DMS153 treated with DMSO at 0.1 percent for 48 hours (cell line): ENCODE results near the gene ERGIC2.
A peak's percentile ranks its signal among the peaks of the same experiment; 100 is the strongest.

Experiments
- DNase-seq: peaks from one replicate; lab custom pipeline; 2025; ENCODE audit not compliant: unreplicated experiment; lab: John Stamatoyannopoulos, UW

The ERGIC2 gene

DNA sequence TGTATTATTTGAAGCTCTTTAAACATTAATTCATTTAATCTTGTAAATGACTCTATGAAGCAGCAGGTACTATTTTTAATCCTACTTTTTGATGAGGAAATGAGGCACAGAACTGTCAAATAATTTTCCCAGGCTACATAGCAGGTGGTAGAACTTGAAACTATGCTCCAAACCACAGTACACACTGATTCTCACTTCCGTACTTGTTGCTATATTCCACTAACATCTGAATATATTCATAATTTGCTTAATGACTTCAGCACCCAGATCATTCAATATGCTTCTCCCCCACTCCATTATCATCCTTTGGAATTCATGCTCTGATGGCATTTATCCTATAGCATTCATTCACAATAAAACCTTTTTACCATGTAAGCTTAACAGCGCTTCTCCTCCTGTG is 4.9 kb downstream of the ERGIC2 start:
- no peak for DNase-seq

DNA sequence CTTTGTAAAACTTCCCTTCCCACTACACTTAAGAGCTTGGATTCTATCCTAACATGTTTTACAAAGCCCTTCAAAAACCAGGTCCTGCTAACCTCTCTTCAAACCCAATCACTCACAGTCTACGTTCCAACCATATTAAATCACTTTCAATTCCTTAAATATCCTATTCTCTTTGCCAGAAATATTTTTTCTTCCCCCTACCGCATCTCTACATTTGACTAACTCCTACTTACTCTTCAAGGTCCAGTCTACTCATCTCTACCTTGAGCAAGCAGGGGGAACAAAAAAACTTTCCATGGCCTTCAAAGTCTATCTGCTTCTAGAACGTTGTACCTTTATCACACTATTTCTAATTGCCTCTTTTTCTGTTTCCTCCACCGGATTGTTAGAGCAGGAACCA is 6.1 kb downstream of the ERGIC2 start:
- no peak for DNase-seq

GRCh38 chr12:29374012-29374411 is 7.0 kb downstream of the ERGIC2 start:
- no peak for DNase-seq

GRCh38 chr12:29365091-29365490 is 15.9 kb downstream of the ERGIC2 start:
- DNase-seq: no peak

DNA sequence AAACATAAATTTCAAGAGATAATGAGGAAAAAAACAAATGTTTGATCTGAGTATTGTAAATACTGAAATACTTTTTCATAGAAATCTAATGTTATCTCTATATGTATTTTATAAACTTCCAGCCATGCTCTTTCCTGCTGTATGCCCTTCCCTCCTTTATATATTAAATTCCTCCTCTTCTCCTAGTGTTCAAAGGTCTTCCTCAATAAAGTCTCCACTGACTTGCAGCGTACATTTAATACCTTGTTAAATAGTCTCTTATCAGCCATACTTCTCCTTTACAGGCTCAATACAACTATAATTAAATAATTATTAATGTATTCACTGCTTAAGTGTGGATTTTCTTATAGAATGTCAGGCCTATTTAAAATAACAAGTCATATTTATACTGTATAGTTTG is 26.0 kb downstream of the ERGIC2 start:
- DNase-seq: no peak

GRCh38 chr12:29350080-29350479 is 30.9 kb downstream of the ERGIC2 start:
- peak; percentile 18 for DNase-seq

DNA sequence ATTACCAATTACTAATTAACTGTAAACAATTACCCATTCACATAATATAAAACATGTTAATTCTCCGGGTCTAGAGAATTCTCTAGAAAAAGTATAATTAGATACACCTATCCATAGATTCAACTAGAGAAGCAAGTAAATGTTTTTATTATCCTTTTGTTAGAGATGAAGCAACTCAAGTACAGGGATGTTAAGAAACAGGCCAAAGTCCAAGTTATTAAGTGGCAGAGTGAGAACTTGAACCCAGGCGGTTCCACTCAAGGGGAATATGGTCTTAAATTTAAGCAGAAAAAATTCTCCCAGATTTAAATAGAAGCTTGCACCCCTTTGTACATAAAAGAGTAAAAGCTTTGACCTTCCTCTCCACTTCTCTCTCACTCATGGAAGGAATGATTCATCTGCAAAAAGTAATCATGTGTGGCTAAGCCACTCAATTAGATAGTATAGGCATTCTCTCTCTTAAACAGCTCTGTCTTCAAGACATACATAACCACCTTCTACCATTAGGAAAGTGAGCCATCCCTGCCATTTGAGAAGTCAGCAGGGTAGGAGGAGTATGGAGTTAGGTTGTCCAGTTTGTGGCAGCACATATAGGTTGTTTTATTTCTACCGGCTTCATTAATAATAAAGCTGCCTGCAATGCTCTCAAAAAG is 34.1 kb downstream of the ERGIC2 start:
- no peak for DNase-seq

DNA sequence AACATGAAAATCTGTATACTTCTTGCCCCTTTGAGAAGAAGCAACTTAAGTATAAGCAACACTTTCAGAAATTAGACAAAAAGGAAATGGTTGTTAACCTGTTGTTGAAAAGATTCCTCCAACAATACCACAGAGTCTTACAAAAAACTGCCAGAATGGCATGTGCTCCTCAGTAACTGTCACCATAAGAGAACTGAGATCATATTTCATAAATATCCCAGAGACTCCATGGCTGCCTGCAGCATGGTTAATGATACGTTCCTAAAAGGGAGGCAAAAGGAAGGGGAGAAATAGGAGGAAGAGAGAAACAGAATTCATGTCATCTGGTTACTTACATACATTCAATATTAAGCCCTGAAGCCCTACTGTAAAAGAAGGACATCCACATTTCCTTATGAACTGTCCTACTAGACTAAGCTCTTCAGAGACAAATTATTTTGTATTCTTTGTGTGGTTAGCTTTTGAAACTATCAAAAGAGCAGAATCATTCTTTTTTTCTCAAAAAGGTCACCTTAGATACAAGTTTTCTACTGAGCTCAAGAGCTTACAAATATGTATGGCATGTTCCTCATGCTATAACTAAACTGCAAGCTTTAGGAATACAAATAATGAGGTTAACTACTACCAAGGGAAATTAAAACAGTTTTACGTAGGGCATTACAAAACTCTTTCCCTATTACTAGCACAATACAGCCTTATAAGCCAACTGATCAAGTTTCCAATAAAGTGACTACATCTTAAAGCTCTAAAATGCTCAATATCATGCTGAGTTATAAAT is 37.8 kb downstream of the ERGIC2 start:
- DNase-seq: no peak

GRCh38 chr12:29337325-29337724 is 43.6 kb downstream of the ERGIC2 start:
- DNase-seq: no peak

- no peak for DNase-seq
Observed at GRCh38 chr12:29334937-29335336, 46.0 kb downstream of the ERGIC2 start.

DNA sequence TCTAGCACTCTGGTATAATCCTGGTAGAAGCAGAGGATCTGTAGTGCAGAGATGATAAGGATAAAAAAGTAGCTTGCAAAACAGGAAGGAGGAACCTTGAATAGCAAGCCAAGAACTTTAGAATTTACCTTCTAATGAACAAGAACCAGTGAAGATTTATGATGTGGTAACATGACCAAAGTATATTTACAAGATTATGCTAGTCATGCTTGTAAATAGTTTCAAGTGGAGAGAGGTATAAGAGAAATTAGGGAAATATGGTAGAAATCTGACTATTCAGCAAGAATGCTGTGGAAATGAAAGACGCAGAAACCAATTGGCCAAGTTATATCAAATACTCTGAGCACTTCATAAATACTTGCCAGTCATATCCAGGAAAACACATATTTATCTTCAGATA is 47.8 kb downstream of the ERGIC2 start:
- DNase-seq: no peak

GRCh38 chr12:29329411-29329810 is 51.6 kb downstream of the ERGIC2 start:
- no peak for DNase-seq

DNA sequence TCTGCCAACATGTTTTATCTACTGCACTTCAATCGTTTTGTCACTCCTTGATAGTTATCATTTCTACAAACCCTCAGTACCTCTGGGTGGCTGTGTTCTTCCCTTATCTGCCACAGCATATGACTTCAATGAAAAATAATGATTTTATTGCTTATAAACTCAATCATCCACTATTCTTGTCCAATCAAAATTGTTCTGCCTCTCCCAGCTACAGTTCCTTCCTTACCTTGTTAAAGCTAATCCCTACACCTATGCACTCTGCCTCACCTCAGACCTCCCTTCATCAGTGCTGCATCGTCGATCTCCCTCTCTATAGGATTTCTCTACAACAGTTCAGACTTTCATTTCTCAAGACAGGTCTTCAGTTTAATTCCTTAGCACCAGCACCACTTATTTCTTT is 58.8 kb downstream of the ERGIC2 start:
- DNase-seq: no peak

- DNase-seq: no peak
Observed at GRCh38 chr12:29320295-29321085, 60.5 kb downstream of the ERGIC2 start.

- DNase-seq: peak; percentile 53
Observed at GRCh38 chr12:29317556-29318363, 63.2 kb downstream of the ERGIC2 start.

GRCh38 chr12:29316752-29317151 is 64.2 kb downstream of the ERGIC2 start:
- DNase-seq: no peak

- DNase-seq: no peak
Observed at GRCh38 chr12:29314416-29314815, 66.6 kb downstream of the ERGIC2 start.

- DNase-seq: no peak
Observed at GRCh38 chr12:29310899-29311298, 70.1 kb downstream of the ERGIC2 start.

GRCh38 chr12:29309320-29309902 is 71.6 kb downstream of the ERGIC2 start:
- no peak for DNase-seq

GRCh38 chr12:29306682-29307081 is 74.3 kb downstream of the ERGIC2 start:
- DNase-seq: no peak

DNA sequence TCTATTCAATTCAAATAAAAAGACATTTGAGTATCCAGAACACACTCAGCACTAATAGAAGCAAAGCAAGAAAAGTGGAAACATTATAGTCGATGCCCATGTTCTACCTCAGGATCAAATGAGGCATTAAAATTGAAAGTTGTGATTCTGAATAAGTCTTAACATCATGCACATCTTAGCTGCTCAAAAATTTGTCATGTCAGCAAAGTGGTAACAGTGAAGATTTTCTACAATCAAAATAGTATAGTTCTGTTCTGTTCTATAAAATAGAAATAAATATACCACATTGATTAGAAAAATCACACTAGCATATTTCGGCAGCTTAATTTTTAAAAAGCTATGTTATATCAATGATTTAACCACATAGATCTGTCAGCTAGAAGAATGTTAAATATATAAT is 74.7 kb downstream of the ERGIC2 start:
- no peak for DNase-seq
